NCI-H524 treated with DMSO at 0.1 percent for 48 hours (cell line): Measurements from ENCODE around the gene FCGR2B.
"Not testable (repeated sequence)": the region's sequence is repeated elsewhere in the genome, so short reads cannot be mapped to it uniquely, and the experiment has no call there.

Source experiments
- DNase-seq: peaks from one replicate; lab custom pipeline; 2025; lab: John Stamatoyannopoulos, UW

The FCGR2B gene

GRCh38 chr1:161706113-161706481, 43.2 kb downstream of the FCGR2B start:
- no peak for DNase-seq

DNA sequence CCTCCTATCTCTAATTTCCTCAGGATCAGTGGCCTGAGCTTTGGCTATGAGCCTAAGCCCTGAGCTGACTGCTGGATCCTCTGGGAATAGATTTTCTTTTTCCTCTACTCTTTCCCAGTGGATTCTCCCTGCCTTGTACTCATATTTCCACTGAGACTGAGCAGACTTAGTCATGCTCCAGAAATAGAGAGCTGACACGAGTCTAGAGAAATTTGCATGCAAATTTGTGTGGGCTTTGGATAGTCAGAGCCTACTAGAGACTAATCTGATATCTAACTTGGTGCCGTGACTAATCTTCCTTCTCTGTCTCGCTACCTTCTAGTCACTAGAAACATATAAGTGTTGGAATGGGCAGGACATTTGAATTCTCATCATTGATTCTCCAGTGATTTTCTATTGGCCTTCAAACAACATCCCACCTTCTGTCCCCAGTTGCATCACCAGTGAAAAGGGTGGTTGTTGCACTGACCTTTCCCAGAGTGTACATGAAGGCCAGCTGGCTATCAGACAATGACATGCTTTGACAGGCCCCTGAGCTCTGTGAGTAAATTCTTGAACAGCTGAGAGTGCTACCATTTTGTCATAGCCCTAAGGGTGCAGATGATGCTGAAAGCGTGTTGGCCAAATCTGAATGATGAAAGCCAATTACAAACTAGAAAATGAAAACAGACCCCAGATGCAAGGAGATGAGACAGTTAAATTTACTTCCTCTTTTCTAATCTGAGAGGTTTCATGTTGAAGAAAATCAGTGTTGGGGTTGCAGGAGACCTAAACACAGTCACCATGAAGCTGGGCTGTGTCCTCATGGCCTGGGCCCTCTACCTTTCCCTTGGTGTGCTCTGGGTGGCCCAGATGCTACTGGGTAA, 43.8 kb downstream of the FCGR2B start, which contains the start of gene FCRLA:
Gene FCRLA (plus strand): TSS at position 748 of the 866 bp plus-strand sequence. CDS start 36 bp downstream, at position 784.
- DNase-seq = no peak

DNA sequence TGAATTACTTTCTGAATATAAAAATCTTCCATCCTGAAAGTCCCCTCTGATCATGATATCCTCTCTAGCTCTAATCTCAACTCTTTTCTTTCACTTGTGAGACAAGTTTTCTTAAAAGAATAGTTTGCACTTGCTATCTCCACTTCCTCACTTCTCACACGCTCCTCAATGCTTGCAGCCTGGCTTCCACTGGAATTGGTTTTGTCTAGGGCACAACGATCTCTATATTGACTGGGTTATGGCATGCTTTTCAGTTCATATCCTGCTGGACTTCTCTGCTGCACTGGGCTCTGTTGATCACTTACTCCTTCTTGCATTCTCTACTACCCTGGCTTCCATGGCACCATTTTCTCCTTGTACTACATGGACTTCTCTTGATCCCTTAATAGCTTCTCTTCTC, 44.6 kb downstream of the FCGR2B start:
- no peak for DNase-seq

GRCh38 chr1:161709373-161709772, 46.4 kb downstream of the FCGR2B start:
- no peak for DNase-seq

- DNase-seq = no peak
Observed at GRCh38 chr1:161710560-161710959, 47.6 kb downstream of the FCGR2B start.

DNA sequence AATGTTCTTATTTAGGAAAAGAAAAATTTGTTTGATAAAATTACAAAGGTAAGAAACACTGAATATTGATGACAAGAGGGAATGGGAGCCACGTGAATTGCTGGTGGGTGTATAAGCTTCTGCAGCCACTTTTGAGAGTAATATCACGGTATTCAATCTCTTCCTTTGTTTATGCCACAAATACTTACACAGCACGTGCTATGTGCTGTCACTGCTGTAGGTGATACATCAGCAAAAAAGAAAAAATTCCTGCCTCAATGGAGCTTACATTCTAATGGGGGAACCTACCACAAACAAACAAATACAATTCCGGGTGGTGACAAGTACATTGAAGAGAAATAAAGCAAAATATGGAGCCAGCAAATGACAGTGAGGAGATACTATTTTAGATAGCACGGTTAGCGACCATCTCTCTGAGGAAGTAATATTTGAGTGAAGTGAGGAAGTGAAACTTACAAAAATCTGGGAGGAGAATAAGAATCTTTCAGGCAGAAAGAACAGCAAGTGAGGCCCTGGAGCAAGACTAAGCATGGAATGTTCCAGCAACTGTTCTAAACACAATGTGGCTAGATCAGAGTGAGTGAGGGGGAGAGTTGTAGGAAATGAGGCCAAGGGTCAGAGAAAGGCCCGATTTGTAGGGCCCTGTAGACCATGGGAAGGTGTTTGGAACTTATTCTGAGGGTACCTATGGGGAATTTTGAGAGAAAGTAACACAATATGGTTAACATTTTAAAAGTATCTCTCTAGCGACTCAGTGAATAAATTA, 55.8 kb downstream of the FCGR2B start:
- DNase-seq = no peak

DNA sequence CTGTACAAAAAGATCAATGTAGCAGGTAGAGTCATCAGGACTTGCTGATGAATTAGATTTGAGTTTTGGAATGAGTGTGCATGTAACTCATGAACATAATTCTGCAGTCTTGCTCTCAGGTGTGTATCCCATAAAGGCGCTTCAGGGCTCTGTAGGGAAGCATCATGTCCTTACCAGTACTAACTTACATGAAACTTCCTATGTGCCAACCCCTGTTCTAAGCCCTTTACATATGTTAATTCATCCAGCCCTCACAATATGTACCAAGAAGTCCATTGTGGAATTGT, 56.3 kb downstream of the FCGR2B start:
- no peak for DNase-seq

- no peak for DNase-seq
Observed at GRCh38 chr1:161720422-161720821, 57.5 kb downstream of the FCGR2B start.

DNA sequence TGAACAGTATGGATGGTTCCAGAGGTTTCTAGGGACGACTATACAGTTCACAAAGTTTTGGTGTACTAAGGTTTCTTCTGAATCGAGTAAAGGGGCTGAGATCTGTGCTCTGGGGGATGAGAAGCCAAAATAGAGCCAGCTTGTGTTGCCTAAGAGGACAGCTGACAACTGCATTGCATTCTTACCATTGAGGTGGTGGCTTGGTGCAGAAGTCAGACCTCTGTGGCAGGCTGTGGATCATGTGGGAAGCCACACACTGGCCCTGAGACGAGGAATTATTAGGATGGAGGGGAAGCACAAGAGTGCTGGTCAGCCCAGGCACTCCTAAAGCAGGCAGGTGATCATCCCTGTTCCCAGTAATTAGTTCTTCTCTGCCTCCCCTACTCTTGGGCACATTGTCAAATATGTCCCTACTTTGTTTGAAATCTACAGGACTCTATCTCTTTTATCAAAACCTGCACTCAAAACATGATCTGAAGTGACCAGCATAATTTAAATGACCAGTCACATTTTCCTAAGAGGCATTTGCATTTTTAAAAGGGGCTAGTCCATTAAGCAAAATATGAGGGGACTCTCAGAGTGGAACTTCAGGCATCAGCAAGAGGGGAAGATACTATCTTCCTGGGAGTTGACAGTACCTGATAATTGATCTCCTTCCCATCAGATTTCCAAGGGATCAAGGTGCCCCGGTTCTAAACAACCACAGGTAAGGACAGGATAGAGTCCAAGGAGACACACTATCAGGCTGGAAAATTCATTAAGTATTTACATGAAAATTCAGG, 58.2 kb downstream of the FCGR2B start, which contains the start of gene FCRLB:
Gene FCRLB (plus strand): TSS at position 589 of the 782 bp plus-strand sequence. CDS start 1,129 bp downstream, outside the sequence.
- no peak for DNase-seq

GRCh38 chr1:161721738-161722343, 58.9 kb downstream of the FCGR2B start:
- no peak for DNase-seq

DNA sequence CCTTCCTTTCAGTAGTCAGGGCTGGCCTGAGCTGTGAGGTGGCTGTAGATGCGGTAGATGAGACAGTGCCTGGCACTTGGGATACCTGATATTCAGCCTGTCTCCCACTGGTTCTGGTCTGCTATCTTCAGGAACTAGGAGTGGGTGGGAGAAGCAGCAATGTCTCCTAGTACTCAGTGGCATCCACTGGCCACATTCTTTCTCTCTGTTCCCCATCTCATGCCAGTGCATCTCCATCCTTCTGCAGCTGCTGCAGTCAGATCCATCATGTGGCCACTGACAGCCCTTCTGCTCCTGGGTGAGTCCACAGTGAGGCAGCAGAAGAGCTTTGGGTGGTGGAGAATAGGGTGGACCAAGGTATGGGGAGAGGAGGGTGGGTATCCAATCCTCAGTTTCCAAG, 59.5 kb downstream of the FCGR2B start:
- no peak for DNase-seq

- no peak for DNase-seq
Observed at GRCh38 chr1:161723459-161724141, 60.7 kb downstream of the FCGR2B start.

GRCh38 chr1:161725258-161725907, 62.4 kb downstream of the FCGR2B start:
- not testable (repeated sequence) for DNase-seq

DNA sequence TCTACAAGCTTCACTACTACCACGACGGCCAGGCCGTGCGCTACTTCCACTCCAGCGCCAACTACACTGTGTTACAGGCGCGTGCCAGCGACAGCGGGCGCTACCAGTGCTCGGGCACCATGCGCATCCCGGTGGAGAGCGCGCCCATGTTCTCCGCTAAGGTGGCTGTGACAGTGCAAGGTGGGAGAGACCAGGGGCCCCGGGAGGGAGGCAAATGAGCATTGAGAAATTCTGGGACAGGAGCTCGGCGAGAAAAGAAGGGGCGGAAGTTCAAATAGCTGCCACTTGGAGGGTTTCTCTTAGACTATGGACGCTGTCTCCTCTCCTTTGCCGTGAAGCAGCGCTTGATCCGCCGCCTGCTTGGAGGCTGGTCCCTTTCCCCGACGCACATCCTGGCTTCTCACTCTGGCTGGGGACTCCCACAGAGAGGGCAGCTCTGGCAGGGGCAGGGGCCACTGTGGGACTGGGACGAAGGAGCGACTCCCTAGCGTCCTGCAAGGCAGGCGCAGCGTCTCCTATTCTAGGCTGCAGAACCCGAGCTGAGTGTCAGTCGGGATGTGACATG, 63.0 kb downstream of the FCGR2B start:
- DNase-seq = no peak

GRCh38 chr1:161726473-161727255, 63.7 kb downstream of the FCGR2B start:
- peak; percentile 17 for DNase-seq

- no peak for DNase-seq
Observed at GRCh38 chr1:161727256-161727924, 64.4 kb downstream of the FCGR2B start.
